ENCODE data around the gene RIGI. TPM values are rescaled to one million over a fixed set of nuclear protein-coding genes. Genes with fewer than 3 reads are reported as not detected.

The RIGI gene
- total RNA-seq, 1 experiment from 2014 or later: 7.9 TPM

DNA sequence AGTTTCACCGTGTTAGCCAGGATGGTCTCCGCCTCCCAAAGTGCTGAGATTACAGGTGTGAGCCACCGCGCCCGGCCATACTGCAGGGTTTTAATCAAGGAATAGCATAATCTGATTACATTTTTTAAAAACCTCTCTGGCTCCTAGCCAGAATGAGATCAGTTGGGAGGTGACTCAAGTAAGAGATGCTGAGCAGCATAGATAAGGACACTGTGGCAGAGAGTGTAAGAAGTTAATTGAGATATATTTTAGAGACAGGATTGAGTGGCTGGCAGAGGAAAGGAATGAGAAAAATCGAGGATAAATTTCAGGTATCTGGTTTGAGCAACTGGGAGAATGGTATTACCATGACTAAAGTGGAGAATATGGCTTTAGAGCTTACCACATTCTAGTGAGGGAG lies 7.3 kb upstream of the RIGI start:
- no peak for DNase-seq
- intact Hi-C loops (cut with micrococcal nuclease; ENCODE audit: unreplicated experiment): no loop called here
- no TSS peak for BruUV-seq (replicated peaks)
- H3K4me1 ChIP-seq: no peaks in the 10 kb centered on the region
- H3K4me3 Mint-ChIP-seq (ENCODE audit: unreplicated experiment): no peak overlapping the region
- POLR2A ChIA-PET: no interaction called here
- no peak overlapping the region for H3K4me3 ChIP-seq (ENCODE audit: low read depth, low read length)
- no peaks in the 10 kb centered on the region for H3K4me1 Mint-ChIP-seq (ENCODE audit: low read depth, unreplicated experiment)
- H3K36me3 ChIP-seq (ENCODE audit: control insufficient read depth, insufficient read depth, low read length): no peaks in the 10 kb centered on the region
- no peak overlapping the region for H3K27ac Mint-ChIP-seq (ENCODE audit: unreplicated experiment)
- no peaks in the 10 kb centered on the region for H3K27me3 Mint-ChIP-seq (ENCODE audit: insufficient read depth, unreplicated experiment)
- no peaks in the 10 kb centered on the region; the same call in 1 of the 2 replicates for H3K9me3 ChIP-seq
- H3K36me3 Mint-ChIP-seq (ENCODE audit: insufficient read depth, unreplicated experiment): peaks cover 4% of the 10 kb centered on the region
- peaks cover 8% of the 10 kb centered on the region for H3K9me3 Mint-ChIP-seq (ENCODE audit: unreplicated experiment)
- TF ChIP-seq, protein P1, sequence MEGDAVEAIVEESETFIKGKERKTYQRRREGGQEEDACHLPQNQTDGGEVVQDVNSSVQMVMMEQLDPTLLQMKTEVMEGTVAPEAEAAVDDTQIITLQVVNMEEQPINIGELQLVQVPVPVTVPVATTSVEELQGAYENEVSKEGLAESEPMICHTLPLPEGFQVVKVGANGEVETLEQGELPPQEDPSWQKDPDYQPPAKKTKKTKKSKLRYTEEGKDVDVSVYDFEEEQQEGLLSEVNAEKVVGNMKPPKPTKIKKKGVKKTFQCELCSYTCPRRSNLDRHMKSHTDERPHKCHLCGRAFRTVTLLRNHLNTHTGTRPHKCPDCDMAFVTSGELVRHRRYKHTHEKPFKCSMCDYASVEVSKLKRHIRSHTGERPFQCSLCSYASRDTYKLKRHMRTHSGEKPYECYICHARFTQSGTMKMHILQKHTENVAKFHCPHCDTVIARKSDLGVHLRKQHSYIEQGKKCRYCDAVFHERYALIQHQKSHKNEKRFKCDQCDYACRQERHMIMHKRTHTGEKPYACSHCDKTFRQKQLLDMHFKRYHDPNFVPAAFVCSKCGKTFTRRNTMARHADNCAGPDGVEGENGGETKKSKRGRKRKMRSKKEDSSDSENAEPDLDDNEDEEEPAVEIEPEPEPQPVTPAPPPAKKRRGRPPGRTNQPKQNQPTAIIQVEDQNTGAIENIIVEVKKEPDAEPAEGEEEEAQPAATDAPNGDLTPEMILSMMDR (IDR thresholded peaks at IDR 0.05; ENCODE audit: insufficient read depth in 1 of 2, low read depth in 1 of 2, low read length in 1 of 2, severe bottlenecking in 1 of 2, unreplicated experiment in 1 of 2): no peak
- H3K27me3 ChIP-seq (replicated peaks; ENCODE audit: control insufficient read depth, insufficient read depth, low read length): no peaks in the 10 kb centered on the region
- CTCF ChIA-PET: interaction anchor here (1.4 kb wide), 1 partner anchor 39 kb away, joined by 4 read pairs; no protein-coding TSS in a partner anchor

DNA sequence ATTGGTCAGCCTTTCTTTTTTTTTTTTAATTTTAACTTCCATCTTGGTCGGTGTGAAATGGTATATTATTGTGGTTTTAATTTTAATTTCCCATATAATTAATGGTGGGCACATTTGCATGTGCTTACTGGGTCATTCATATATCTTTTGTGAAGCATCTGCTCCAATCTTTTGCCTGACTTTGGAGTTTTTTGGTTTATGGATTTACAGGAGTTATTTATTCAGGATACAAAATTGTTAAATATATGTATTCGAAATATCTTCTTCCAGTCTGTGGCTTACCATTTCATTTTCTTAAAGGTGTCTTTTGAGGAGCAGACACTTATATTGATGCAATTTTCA lies 682 bp upstream of the RIGI start:
- Histone ChIP-seq H3K36me3 (ENCODE audit: control insufficient read depth, insufficient read depth, low read length) (no peaks in the 10 kb centered on the region), H3K9me3 (no peaks in the 10 kb centered on the region; the same call in 1 of the 2 replicates), H3K4me3 (ENCODE audit: low read depth, low read length) (peak overlapping the region; percentile 52), H3K4me1 (peaks cover 19% of the 10 kb centered on the region), H3K27me3 (replicated peaks; ENCODE audit: control insufficient read depth, insufficient read depth, low read length) (no peaks in the 10 kb centered on the region)
- intact Hi-C loops (cut with micrococcal nuclease; ENCODE audit: unreplicated experiment): loop anchor here (1.0 to 5.0 kb wide), 7 partner anchors 24 to 147 kb away; partner anchors contain the start of gene ACO1
- Mint-ChIP-seq H3K9me3 (ENCODE audit: unreplicated experiment) (peaks cover under 1% of the 10 kb centered on the region), H3K27ac (ENCODE audit: unreplicated experiment) (peak overlapping the region; percentile 59), H3K36me3 (ENCODE audit: insufficient read depth, unreplicated experiment) (peaks cover 15% of the 10 kb centered on the region), H3K4me3 (ENCODE audit: unreplicated experiment) (peak overlapping the region; percentile 73), H3K4me1 (ENCODE audit: low read depth, unreplicated experiment) (peaks cover 28% of the 10 kb centered on the region), H3K27me3 (ENCODE audit: insufficient read depth, unreplicated experiment) (no peaks in the 10 kb centered on the region)
- POLR2A ChIA-PET: interaction anchor here (1.7 to 2.4 kb wide), 3 partner anchors 70 to 147 kb away, joined by 6 to 9 read pairs (median 7); partner anchors contain the start of gene ACO1
- CTCF ChIA-PET: interaction anchor here (0.6 to 3.8 kb wide), 16 partner anchors 18 to 148 kb away, joined by 3 to 115 read pairs (median 5); partner anchors contain the start of genes ACO1 and NDUFB6
- BruUV-seq (replicated peaks): no TSS peak
- TF ChIP-seq, protein P1 (IDR thresholded peaks at IDR 0.05; ENCODE audit: insufficient read depth in 1 of 2, low read depth in 1 of 2, low read length in 1 of 2, severe bottlenecking in 1 of 2, unreplicated experiment in 1 of 2): no peak
- DNase-seq: no peak

DNA sequence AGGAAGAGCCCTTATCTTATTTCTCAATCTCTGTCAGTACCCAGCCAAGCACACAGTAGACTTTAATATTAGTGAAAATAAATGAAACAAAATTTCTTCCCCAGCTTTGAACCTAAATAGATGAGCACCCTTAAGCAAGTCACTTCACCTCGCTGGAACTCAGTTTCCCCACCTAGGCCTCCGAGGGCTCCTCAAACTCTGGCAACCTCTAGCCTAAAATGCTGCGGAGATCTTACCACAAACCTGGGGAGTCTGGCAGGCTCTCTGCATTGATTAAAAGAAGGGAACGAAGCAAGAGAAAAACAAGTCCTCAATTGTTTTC lies 326 bp downstream of the RIGI start:
- no peak for DNase-seq
- Mint-ChIP-seq H3K36me3 (ENCODE audit: insufficient read depth, unreplicated experiment) (peaks cover 15% of the 10 kb centered on the region), H3K4me3 (ENCODE audit: unreplicated experiment) (peak overlapping the region; percentile 73), H3K4me1 (ENCODE audit: low read depth, unreplicated experiment) (peaks cover 28% of the 10 kb centered on the region), H3K27ac (ENCODE audit: unreplicated experiment) (peak overlapping the region; percentile 59), H3K9me3 (ENCODE audit: unreplicated experiment) (no peaks in the 10 kb centered on the region), H3K27me3 (ENCODE audit: insufficient read depth, unreplicated experiment) (no peaks in the 10 kb centered on the region)
- no peaks in the 10 kb centered on the region; the same call in 1 of the 2 replicates for H3K9me3 ChIP-seq
- no peaks in the 10 kb centered on the region for H3K27me3 ChIP-seq (replicated peaks; ENCODE audit: control insufficient read depth, insufficient read depth, low read length)
- CTCF ChIA-PET: interaction anchor here (0.7 to 3.8 kb wide), 13 partner anchors 17 to 147 kb away, joined by 3 to 115 read pairs (median 7); partner anchors contain the start of genes ACO1 and NDUFB6
- BruUV-seq (replicated peaks): no TSS peak
- H3K36me3 ChIP-seq (ENCODE audit: control insufficient read depth, insufficient read depth, low read length): no peaks in the 10 kb centered on the region
- intact Hi-C loops (cut with micrococcal nuclease; ENCODE audit: unreplicated experiment): loop anchor here (1.0 to 5.0 kb wide), 7 partner anchors 25 to 146 kb away; partner anchors contain the start of gene ACO1
- POLR2A ChIA-PET: interaction anchor here (0.8 to 2.4 kb wide), 4 partner anchors 27 to 146 kb away, joined by 3 to 9 read pairs (median 6); partner anchors contain the start of genes ACO1, SMIM27 and TOPORS
- peaks cover 19% of the 10 kb centered on the region for H3K4me1 ChIP-seq
- peak overlapping the region; percentile 52 for H3K4me3 ChIP-seq (ENCODE audit: low read depth, low read length)
- TF ChIP-seq, protein P1 (IDR thresholded peaks at IDR 0.05; ENCODE audit: insufficient read depth in 1 of 2, low read depth in 1 of 2, low read length in 1 of 2, severe bottlenecking in 1 of 2, unreplicated experiment in 1 of 2): no peak
